ENCODE measurements around the gene ACOT7.

ACOT7 gene

GRCh38 chr1:6243993-6244392, 149.6 kb downstream of the ACOT7 start, which contains the start of gene HES3:
TSS of gene HES3 (plus strand) at chr1:6244179. CDS start at chr1:6244366, 187 bp downstream.
- no peaks in the 10 kb centered on the region for H3K36me3 ChIP-seq (ENCODE audit: insufficient read depth, low read length)
- H3K4me1 ChIP-seq (ENCODE audit: insufficient read depth, low read length) = peaks cover 34% of the 10 kb centered on the region
- H3K4me3 ChIP-seq (ENCODE audit: low read length) = peak within 1 kb of the TSS; percentile 70
- peak within 1 kb of the TSS; percentile 30; the same call in 1 of the 2 replicates for H3K27ac ChIP-seq (ENCODE audit: low read depth, low read length)
- H3K9ac ChIP-seq (ENCODE audit: low read depth, low read length) = no peak within 1 kb of the TSS; the same call in 1 of the 2 replicates
- under 1% methylated on average over 16 of the region's 16 CpGs for WGBS
- peaks cover 65% of the 10 kb centered on the region for H3K27me3 ChIP-seq (ENCODE audit: insufficient read depth, low read length)
- no peaks in the 10 kb centered on the region for H3K9me3 ChIP-seq (ENCODE audit: insufficient read depth, low read depth, low read length)

GRCh38 chr1:6243053-6243834, 150.3 kb downstream of the ACOT7 start:
- Histone ChIP-seq H3K27ac (ENCODE audit: low read depth, low read length) (no peak overlapping the region; the same call in 1 of the 2 replicates), H3K4me3 (ENCODE audit: low read length) (peak overlapping the region; percentile 70; the same call in 1 of the 2 replicates), H3K9ac (ENCODE audit: low read depth, low read length) (no peak overlapping the region), H3K27me3 (ENCODE audit: insufficient read depth, low read length) (peaks cover 57% of the 10 kb centered on the region), H3K9me3 (ENCODE audit: insufficient read depth, low read depth, low read length) (no peaks in the 10 kb centered on the region), H3K4me1 (ENCODE audit: insufficient read depth, low read length) (peaks cover 37% of the 10 kb centered on the region), H3K36me3 (ENCODE audit: insufficient read depth, low read length) (no peaks in the 10 kb centered on the region)
- 36% methylated on average over 20 of the region's 20 CpGs for WGBS

- Histone ChIP-seq H3K9ac (ENCODE audit: low read depth, low read length) (no peak overlapping the region), H3K4me3 (ENCODE audit: low read length) (peak overlapping the region; percentile 34), H3K4me1 (ENCODE audit: insufficient read depth, low read length) (peaks cover 37% of the 10 kb centered on the region), H3K36me3 (ENCODE audit: insufficient read depth, low read length) (no peaks in the 10 kb centered on the region), H3K27me3 (ENCODE audit: insufficient read depth, low read length) (peaks cover 46% of the 10 kb centered on the region), H3K9me3 (ENCODE audit: insufficient read depth, low read depth, low read length) (no peaks in the 10 kb centered on the region), H3K27ac (ENCODE audit: low read depth, low read length) (peak overlapping the region; percentile 91; the same call in 1 of the 2 replicates)
- under 1% methylated on average over 99 of the region's 99 CpGs for WGBS
Measured at GRCh38 chr1:6241887-6242740, 151.5 kb downstream of the ACOT7 start.

GRCh38 chr1:6241107-6241886, 152.3 kb downstream of the ACOT7 start:
- H3K9ac ChIP-seq (ENCODE audit: low read depth, low read length) = peak overlapping the region; percentile 52
- H3K36me3 ChIP-seq (ENCODE audit: insufficient read depth, low read length) = no peaks in the 10 kb centered on the region
- peaks cover 39% of the 10 kb centered on the region for H3K27me3 ChIP-seq (ENCODE audit: insufficient read depth, low read length)
- H3K9me3 ChIP-seq (ENCODE audit: insufficient read depth, low read depth, low read length) = no peaks in the 10 kb centered on the region
- H3K4me1 ChIP-seq (ENCODE audit: insufficient read depth, low read length) = peaks cover 34% of the 10 kb centered on the region
- H3K27ac ChIP-seq (ENCODE audit: low read depth, low read length) = peak overlapping the region; percentile 91; the same call in 1 of the 2 replicates
- H3K4me3 ChIP-seq (ENCODE audit: low read length) = peak overlapping the region; percentile 35
- 18% methylated on average over 33 of the region's 33 CpGs for WGBS

GRCh38 chr1:6239950-6240768, 153.4 kb downstream of the ACOT7 start:
- no peaks in the 10 kb centered on the region for H3K36me3 ChIP-seq (ENCODE audit: insufficient read depth, low read length)
- peak overlapping the region; percentile 75 for H3K9ac ChIP-seq (ENCODE audit: low read depth, low read length)
- H3K27me3 ChIP-seq (ENCODE audit: insufficient read depth, low read length) = peaks cover 33% of the 10 kb centered on the region
- no peak overlapping the region; the same call in 1 of the 2 replicates for H3K4me3 ChIP-seq (ENCODE audit: low read length)
- 25% methylated on average over 17 of the region's 17 CpGs for WGBS
- H3K27ac ChIP-seq (ENCODE audit: low read depth, low read length) = peak overlapping the region; percentile 91; the same call in 1 of the 2 replicates
- no peaks in the 10 kb centered on the region for H3K9me3 ChIP-seq (ENCODE audit: insufficient read depth, low read depth, low read length)
- peaks cover 34% of the 10 kb centered on the region for H3K4me1 ChIP-seq (ENCODE audit: insufficient read depth, low read length)

GRCh38 chr1:6239213-6239752, 154.3 kb downstream of the ACOT7 start:
- Histone ChIP-seq H3K4me1 (ENCODE audit: insufficient read depth, low read length) (peaks cover 43% of the 10 kb centered on the region), H3K4me3 (ENCODE audit: low read length) (peak overlapping the region; percentile 38), H3K9ac (ENCODE audit: low read depth, low read length) (peak overlapping the region; percentile 75), H3K27me3 (ENCODE audit: insufficient read depth, low read length) (peaks cover 28% of the 10 kb centered on the region), H3K27ac (ENCODE audit: low read depth, low read length) (peak overlapping the region; percentile 91), H3K36me3 (ENCODE audit: insufficient read depth, low read length) (peaks cover under 1% of the 10 kb centered on the region; the same call in 1 of the 2 replicates), H3K9me3 (ENCODE audit: insufficient read depth, low read depth, low read length) (no peaks in the 10 kb centered on the region)
- WGBS = 2% methylated on average over 7 of the region's 7 CpGs

- 97% methylated on average over 4 of the region's 4 CpGs for WGBS
- Histone ChIP-seq H3K36me3 (ENCODE audit: insufficient read depth, low read length) (peaks cover 20% of the 10 kb centered on the region), H3K9me3 (ENCODE audit: insufficient read depth, low read depth, low read length) (no peaks in the 10 kb centered on the region), H3K27ac (ENCODE audit: low read depth, low read length) (no peak overlapping the region), H3K4me1 (ENCODE audit: insufficient read depth, low read length) (peaks cover 36% of the 10 kb centered on the region), H3K4me3 (ENCODE audit: low read length) (no peak overlapping the region), H3K27me3 (ENCODE audit: insufficient read depth, low read length) (peaks cover 11% of the 10 kb centered on the region), H3K9ac (ENCODE audit: low read depth, low read length) (no peak overlapping the region)
Measured at GRCh38 chr1:6237093-6237492, 156.5 kb downstream of the ACOT7 start.

GRCh38 chr1:6235296-6235677, 158.3 kb downstream of the ACOT7 start:
- Histone ChIP-seq H3K4me3 (ENCODE audit: low read length) (peak overlapping the region; percentile 96), H3K27ac (ENCODE audit: low read depth, low read length) (peak overlapping the region; percentile 60), H3K9me3 (ENCODE audit: insufficient read depth, low read depth, low read length) (no peaks in the 10 kb centered on the region), H3K27me3 (ENCODE audit: insufficient read depth, low read length) (no peaks in the 10 kb centered on the region), H3K9ac (ENCODE audit: low read depth, low read length) (peak overlapping the region; percentile 96), H3K36me3 (ENCODE audit: insufficient read depth, low read length) (peaks cover 37% of the 10 kb centered on the region), H3K4me1 (ENCODE audit: insufficient read depth, low read length) (peaks cover 23% of the 10 kb centered on the region)
- WGBS = under 1% methylated on average over 29 of the region's 30 CpGs

- H3K9me3 ChIP-seq (ENCODE audit: insufficient read depth, low read depth, low read length) = no peaks in the 10 kb centered on the region
- 43% methylated on average over 20 of the region's 20 CpGs for WGBS
- peaks cover 17% of the 10 kb centered on the region for H3K4me1 ChIP-seq (ENCODE audit: insufficient read depth, low read length)
- peak overlapping the region; percentile 96 for H3K4me3 ChIP-seq (ENCODE audit: low read length)
- H3K36me3 ChIP-seq (ENCODE audit: insufficient read depth, low read length) = peaks cover 43% of the 10 kb centered on the region
- no peaks in the 10 kb centered on the region for H3K27me3 ChIP-seq (ENCODE audit: insufficient read depth, low read length)
- peak overlapping the region; percentile 96 for H3K9ac ChIP-seq (ENCODE audit: low read depth, low read length)
- H3K27ac ChIP-seq (ENCODE audit: low read depth, low read length) = peak overlapping the region; percentile 60; the same call in 1 of the 2 replicates
Measured at GRCh38 chr1:6234502-6235295, 158.9 kb downstream of the ACOT7 start.
